Measurements from ENCODE around the gene GPATCH8. TPM values are rescaled to one million over a fixed set of nuclear protein-coding genes. Genes with fewer than 3 reads are reported as not detected.

The GPATCH8 gene
- total RNA-seq, 2 experiments from 2014 or later = 31.5 to 31.7 TPM

GRCh38 chr17:44361292-44362260 lies 141.6 kb downstream of the GPATCH8 start:
- DNase-seq = no peak
- peaks cover 10% of the 10 kb centered on the region for H3K27me3 Mint-ChIP-seq (ENCODE audit: low read depth)
- H3K4me3 Mint-ChIP-seq = no peak overlapping the region
- no peaks in the 10 kb centered on the region for H3K9me3 Mint-ChIP-seq
- H3K4me1 Mint-ChIP-seq (ENCODE audit: low read depth) = peaks cover 4% of the 10 kb centered on the region
- intact Hi-C loops (cut with micrococcal nuclease) = no loop called here
- H3K27ac Mint-ChIP-seq = no peak overlapping the region
- CTCF ChIA-PET = interaction anchor here (0.5 to 2.6 kb wide), 4 partner anchors 8 to 424 kb away, joined by 3 to 13 read pairs (median 5); no protein-coding TSS in a partner anchor
- H3K36me3 Mint-ChIP-seq (ENCODE audit: low read depth) = no peaks in the 10 kb centered on the region

DNA sequence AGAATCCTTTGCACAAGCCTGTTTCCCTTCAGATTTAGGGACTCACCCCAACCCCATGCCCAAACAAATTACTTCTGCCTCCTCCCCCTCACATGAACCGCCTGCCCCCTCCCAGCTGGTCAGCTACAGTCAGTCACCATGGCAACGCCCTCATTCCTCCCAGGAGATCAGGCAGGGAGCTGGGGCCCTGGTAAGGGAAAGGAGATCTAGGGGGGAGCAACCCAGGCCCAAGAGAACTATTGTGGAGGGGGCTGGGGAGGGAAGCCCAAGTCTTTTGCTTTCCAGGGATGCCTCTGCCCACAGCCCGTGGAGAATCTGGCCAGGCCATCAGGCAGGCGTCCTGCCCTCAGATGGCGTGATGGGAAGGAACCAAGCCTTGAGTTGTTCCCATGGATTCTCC lies 142.4 kb downstream of the GPATCH8 start:
- Mint-ChIP-seq H3K27ac (no peak overlapping the region), H3K27me3 (ENCODE audit: low read depth) (peaks cover 6% of the 10 kb centered on the region), H3K4me3 (no peak overlapping the region), H3K9me3 (no peaks in the 10 kb centered on the region), H3K36me3 (ENCODE audit: low read depth) (no peaks in the 10 kb centered on the region), H3K4me1 (ENCODE audit: low read depth) (peaks cover 4% of the 10 kb centered on the region)
- intact Hi-C loops (cut with micrococcal nuclease) = no loop called here
- DNase-seq = no peak
- CTCF ChIA-PET = interaction anchor here (0.5 to 2.1 kb wide), 2 partner anchors 15 to 424 kb away, joined by 3 to 7 read pairs; no protein-coding TSS in a partner anchor

DNA sequence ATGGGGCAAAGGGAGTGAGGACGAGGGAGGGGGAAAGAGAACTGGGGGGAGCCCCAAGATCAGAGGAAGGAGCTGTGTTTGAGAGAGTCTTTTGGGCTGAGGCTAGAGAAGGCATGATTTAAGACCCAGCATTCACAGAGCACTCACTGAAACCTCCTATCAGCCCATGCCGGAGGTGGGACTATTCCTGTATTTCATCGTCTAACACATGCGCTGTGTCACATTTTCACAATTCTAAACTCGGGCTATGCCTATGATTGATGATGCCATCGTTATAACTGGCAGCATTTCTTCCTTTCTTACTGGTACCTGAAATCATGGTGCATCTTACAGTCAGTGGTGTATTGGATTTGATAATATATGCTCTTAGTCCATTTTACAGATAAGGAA lies 143.1 kb downstream of the GPATCH8 start:
- no peak for DNase-seq
- CTCF ChIA-PET = interaction anchor here (2.1 kb wide), 1 partner anchor 16 kb away, joined by 7 read pairs; no protein-coding TSS in a partner anchor
- peaks cover 4% of the 10 kb centered on the region for H3K4me1 Mint-ChIP-seq (ENCODE audit: low read depth)
- H3K9me3 Mint-ChIP-seq = no peaks in the 10 kb centered on the region
- intact Hi-C loops (cut with micrococcal nuclease) = no loop called here
- H3K4me3 Mint-ChIP-seq = no peak overlapping the region
- no peak overlapping the region for H3K27ac Mint-ChIP-seq
- H3K27me3 Mint-ChIP-seq (ENCODE audit: low read depth) = peaks cover 6% of the 10 kb centered on the region
- no peaks in the 10 kb centered on the region for H3K36me3 Mint-ChIP-seq (ENCODE audit: low read depth)

DNA sequence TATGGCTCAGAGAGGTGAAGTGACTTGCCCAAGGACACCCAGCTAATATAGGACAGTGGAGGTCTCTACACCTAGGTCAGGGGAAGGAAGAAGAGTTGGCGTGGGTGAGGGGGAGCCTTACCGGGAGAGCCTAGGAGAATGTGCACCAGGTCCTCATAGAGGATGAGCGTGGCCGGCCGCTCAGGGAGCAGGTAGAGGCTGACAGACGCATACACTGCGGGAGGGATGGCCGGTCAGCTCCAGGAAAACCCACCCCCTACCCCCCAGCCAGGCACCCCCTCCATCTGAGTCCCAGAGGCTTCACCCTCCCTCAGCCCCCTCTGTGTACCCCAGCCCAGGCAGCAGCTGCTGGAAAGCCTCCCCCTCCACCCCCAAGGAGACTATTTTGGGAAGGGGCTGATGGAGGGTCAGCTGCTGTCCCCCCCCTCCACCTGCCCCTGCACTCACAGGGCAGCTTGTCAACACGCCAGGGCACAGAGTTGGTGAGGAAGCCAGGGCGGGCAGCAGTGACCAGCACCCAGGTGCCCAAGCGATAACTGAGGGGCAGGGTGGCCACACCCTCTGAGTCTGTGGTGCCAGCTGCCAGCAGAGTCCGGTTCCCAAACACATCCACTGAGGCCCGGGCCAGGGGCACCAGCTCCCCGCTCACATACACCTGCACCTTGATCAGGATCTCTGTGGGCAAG lies 143.6 kb downstream of the GPATCH8 start:
- Mint-ChIP-seq H3K27me3 (ENCODE audit: low read depth) (peaks cover 2% of the 10 kb centered on the region), H3K27ac (no peak overlapping the region), H3K9me3 (no peaks in the 10 kb centered on the region), H3K4me1 (ENCODE audit: low read depth) (peaks cover 4% of the 10 kb centered on the region), H3K36me3 (ENCODE audit: low read depth) (no peaks in the 10 kb centered on the region), H3K4me3 (no peak overlapping the region)
- no peak for DNase-seq
- CTCF ChIA-PET = interaction anchor here (2.1 kb wide), 1 partner anchor 16 kb away, joined by 7 read pairs; no protein-coding TSS in a partner anchor
- intact Hi-C loops (cut with micrococcal nuclease) = no loop called here

DNA sequence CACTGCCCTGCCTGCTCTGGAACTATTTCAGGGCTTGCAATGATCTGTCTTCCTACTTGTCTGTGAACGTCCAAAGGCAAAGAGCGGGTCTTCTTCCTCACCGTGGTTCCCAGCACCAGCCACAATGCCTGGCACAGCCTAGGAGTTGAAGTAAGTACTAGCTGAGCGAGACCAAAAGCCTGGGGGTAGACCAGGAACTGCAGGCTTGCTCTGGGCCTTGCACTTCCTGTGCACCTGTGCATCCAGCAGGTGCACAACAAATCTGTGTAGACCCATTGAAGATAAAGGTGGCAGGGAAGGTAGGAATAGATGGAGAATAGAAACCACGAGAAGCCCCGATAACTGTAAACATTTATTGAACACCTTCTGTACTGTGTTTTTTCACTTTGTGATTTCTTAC lies 144.2 kb downstream of the GPATCH8 start:
- Mint-ChIP-seq H3K27me3 (ENCODE audit: low read depth) (peaks cover 2% of the 10 kb centered on the region), H3K27ac (no peak overlapping the region), H3K4me3 (no peak overlapping the region), H3K36me3 (ENCODE audit: low read depth) (no peaks in the 10 kb centered on the region), H3K9me3 (no peaks in the 10 kb centered on the region), H3K4me1 (ENCODE audit: low read depth) (peaks cover 4% of the 10 kb centered on the region)
- intact Hi-C loops (cut with micrococcal nuclease) = no loop called here
- CTCF ChIA-PET = interaction anchor here (0.8 to 2.1 kb wide), 3 partner anchors 11 to 175 kb away, joined by 3 to 7 read pairs (median 3); no protein-coding TSS in a partner anchor
- DNase-seq = no peak

- CTCF ChIA-PET = interaction anchor here (0.5 to 1.4 kb wide), 9 partner anchors 8 to 512 kb away, joined by 3 to 5 read pairs (median 3); partner anchors contain the start of gene GRN
- intact Hi-C loops (cut with micrococcal nuclease) = no loop called here
- Mint-ChIP-seq H3K27ac (no peak overlapping the region), H3K4me1 (ENCODE audit: low read depth) (peaks cover 5% of the 10 kb centered on the region), H3K36me3 (ENCODE audit: low read depth) (no peaks in the 10 kb centered on the region), H3K9me3 (no peaks in the 10 kb centered on the region), H3K4me3 (no peak overlapping the region), H3K27me3 (ENCODE audit: low read depth) (peaks cover 3% of the 10 kb centered on the region)
- DNase-seq = no peak
Measured at GRCh38 chr17:44358066-44358465, 145.1 kb downstream of the GPATCH8 start.

GRCh38 chr17:44356241-44356640 lies 147.0 kb downstream of the GPATCH8 start:
- H3K4me1 Mint-ChIP-seq (ENCODE audit: low read depth) = peaks cover 7% of the 10 kb centered on the region
- CTCF ChIA-PET = interaction anchor here (0.6 to 2.2 kb wide), 3 partner anchors 11 to 184 kb away, joined by 3 to 5 read pairs (median 3); no protein-coding TSS in a partner anchor
- H3K36me3 Mint-ChIP-seq (ENCODE audit: low read depth) = peaks cover 5% of the 10 kb centered on the region
- intact Hi-C loops (cut with micrococcal nuclease) = no loop called here
- peaks cover 4% of the 10 kb centered on the region for H3K27me3 Mint-ChIP-seq (ENCODE audit: low read depth)
- no peaks in the 10 kb centered on the region for H3K9me3 Mint-ChIP-seq
- no peak for DNase-seq
- H3K4me3 Mint-ChIP-seq = no peak overlapping the region
- no peak overlapping the region for H3K27ac Mint-ChIP-seq

- intact Hi-C loops (cut with micrococcal nuclease) = no loop called here
Measured at GRCh38 chr17:44355642-44356099, 147.5 kb downstream of the GPATCH8 start.

DNA sequence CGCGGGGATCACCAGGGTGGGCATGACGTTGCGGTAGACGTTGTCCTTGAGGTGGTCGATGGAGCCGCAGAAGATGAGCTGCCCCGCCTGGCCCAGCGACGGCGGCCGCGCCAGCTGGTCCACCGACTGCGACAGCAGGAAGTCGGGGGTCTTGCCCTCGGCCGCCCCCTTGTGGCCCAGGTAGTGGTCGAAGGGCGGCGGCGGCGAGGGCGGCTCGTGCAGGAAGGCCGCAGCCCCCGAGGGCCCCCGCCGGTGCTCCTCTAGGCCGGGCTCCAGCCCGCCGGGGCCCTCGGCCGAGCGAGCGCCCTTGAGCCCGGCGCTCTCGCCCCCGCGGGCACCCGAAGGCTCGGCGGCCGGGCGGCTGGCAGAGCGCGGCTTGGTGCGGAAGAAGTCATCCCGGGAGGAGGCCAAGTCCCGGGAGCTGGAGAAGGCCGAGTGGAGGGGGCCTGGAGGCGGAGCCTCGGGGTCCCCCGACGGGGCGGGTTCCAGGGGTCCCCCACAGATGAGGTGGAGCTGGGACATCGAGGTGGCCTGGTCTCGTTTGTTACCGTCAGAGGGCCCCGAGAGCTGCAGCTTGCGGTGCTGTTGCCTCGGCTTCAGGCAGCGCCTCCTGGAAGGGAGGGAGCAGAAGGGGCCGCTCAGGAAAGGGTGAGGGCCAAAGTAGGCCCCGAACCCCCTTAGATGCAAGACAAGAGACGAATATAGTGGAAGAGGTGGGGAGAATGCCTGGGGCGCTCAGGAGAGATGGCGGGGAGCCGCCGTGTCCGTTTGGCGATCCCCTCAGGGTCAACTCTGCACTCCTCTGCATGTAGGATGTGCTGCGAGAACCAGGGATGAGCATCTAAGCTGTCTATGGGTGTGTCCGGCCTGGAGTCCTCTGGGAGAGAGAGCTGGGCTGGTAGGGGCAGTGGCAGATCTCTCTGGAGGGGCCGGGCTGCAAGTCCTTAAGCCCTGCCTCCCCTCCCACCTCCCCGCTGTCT lies 148.3 kb downstream of the GPATCH8 start:
- no peak overlapping the region for H3K27ac Mint-ChIP-seq
- intact Hi-C loops (cut with micrococcal nuclease) = loop anchor here (5.0 kb wide), 1 partner anchor 233 kb away; the partner anchor contains the start of gene HDAC5
- DNase-seq = peak; percentile 47
- CTCF ChIA-PET = interaction anchor here (0.5 to 2.2 kb wide), 10 partner anchors 9 to 364 kb away, joined by 3 to 11 read pairs (median 4); partner anchors contain the start of gene GRN
- peaks cover 3% of the 10 kb centered on the region for H3K27me3 Mint-ChIP-seq (ENCODE audit: low read depth)
- H3K4me1 Mint-ChIP-seq (ENCODE audit: low read depth) = peaks cover 7% of the 10 kb centered on the region
- H3K4me3 Mint-ChIP-seq = peak overlapping the region; percentile 66
- no peaks in the 10 kb centered on the region for H3K9me3 Mint-ChIP-seq
- peaks cover 5% of the 10 kb centered on the region for H3K36me3 Mint-ChIP-seq (ENCODE audit: low read depth)

More at GRCh38 chr17:44355642-44356099, 147.5 kb downstream of the GPATCH8 start:
- H3K4me1 Mint-ChIP-seq (ENCODE audit: low read depth) = peaks cover 7% of the 10 kb centered on the region
- DNase-seq = no peak
- no peak overlapping the region for H3K27ac Mint-ChIP-seq
- CTCF ChIA-PET = interaction anchor here (0.5 to 2.2 kb wide), 3 partner anchors 11 to 363 kb away, joined by 3 to 6 read pairs (median 5); no protein-coding TSS in a partner anchor
- no peak overlapping the region for H3K4me3 Mint-ChIP-seq
- H3K36me3 Mint-ChIP-seq (ENCODE audit: low read depth) = peaks cover 5% of the 10 kb centered on the region
- no peaks in the 10 kb centered on the region for H3K9me3 Mint-ChIP-seq
- peaks cover 3% of the 10 kb centered on the region for H3K27me3 Mint-ChIP-seq (ENCODE audit: low read depth)

DNA sequence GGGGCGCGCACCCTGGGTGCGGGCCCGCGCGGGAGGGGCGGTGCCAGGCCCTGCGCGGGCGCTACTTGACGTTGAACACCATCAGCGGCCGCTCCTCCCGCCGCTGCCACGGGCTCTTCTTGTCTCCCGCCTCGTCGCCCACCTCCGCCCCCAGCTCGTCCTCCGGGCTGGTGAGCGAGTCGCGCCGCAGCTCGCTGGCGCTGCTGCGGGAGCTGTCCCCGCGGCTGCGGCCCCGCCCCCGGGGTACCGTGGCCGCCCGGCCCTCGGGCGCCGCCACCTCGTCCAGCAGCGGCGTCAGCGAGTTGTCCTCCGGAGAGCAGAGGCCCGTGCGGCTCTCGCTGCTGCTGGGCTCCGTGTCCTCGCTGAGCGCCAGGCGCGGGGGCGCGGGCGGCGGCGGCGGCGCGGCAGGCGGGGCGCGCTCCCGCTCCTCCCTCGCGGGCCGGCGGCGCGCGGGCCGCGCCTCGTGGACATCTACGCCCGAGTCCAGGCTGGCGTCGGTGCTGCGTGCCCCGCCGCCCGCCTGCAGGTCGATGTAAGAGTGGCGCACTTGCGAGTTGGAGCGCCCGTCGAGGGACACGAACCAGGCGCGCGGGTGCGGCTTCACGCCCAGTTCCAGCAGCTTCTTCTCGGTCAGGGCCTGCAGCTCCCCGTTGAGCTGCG lies 149.4 kb downstream of the GPATCH8 start:
- Mint-ChIP-seq H3K36me3 (ENCODE audit: low read depth) (peaks cover 5% of the 10 kb centered on the region), H3K4me3 (peak overlapping the region; percentile 36), H3K27ac (no peak overlapping the region), H3K4me1 (ENCODE audit: low read depth) (peaks cover 4% of the 10 kb centered on the region), H3K27me3 (ENCODE audit: low read depth) (peaks cover 3% of the 10 kb centered on the region), H3K9me3 (no peaks in the 10 kb centered on the region)
- no peak for DNase-seq
- intact Hi-C loops (cut with micrococcal nuclease) = loop anchor here (5.0 kb wide), 1 partner anchor 232 kb away; the partner anchor contains the start of gene HDAC5
- CTCF ChIA-PET = interaction anchor here (0.8 to 3.2 kb wide), 10 partner anchors 8 to 181 kb away, joined by 3 to 13 read pairs (median 4); partner anchors contain the start of genes FAM171A2 and GRN

All from activated naive CD4-positive, alpha-beta T cell treated with anti-CD3 and anti-CD28 coated beads for 36 hours (primary cell).